A673 (cell line): ENCODE results near the gene KIF26B. TPM values are rescaled to one million over a fixed set of nuclear protein-coding genes. Genes with fewer than 3 reads are reported as not detected.

Source experiments
- BruUV-seq: library from RNA; stranded (reverse); fragments of 400-500 nt; replicated peaks from 2 replicates; lab custom pipeline; 2021; lab: Mats Ljungman, UMichigan
- CTCF ChIA-PET: fragments of 300-600 bp; sonication (Branson Sonifier 250); formaldehyde crosslinking; loops from one replicate; lab custom pipeline; 2022; ENCODE audit warnings: antibody characterized with exemption; lab: Charles Lee
- POLR2A ChIA-PET: fragments of 300-600 bp; sonication (Branson Sonifier 250); formaldehyde crosslinking; loops from one replicate; lab custom pipeline; 2022; ENCODE audit warnings: antibody characterized with exemption; ENCODE audit not compliant: low non-redundant PET; lab: Charles Lee
- DNase-seq: peaks from one replicate; pipeline ENCODE4 v3.0.0-alpha.2; 2015; ENCODE audit warnings: low spot score
- H3K27ac ChIP-seq: fragments of 200-600 bp; sonication (generic); 2 replicates; pipeline ENCODE4 v1.5.1; 2016; ENCODE audit warnings: mixed run types, low read depth, mild to moderate bottlenecking, mixed read lengths, antibody characterized with exemption, low read length; ENCODE audit not compliant: poor library complexity, severe bottlenecking
- H3K27me3 ChIP-seq: fragments of 200-600 bp; sonication (generic); replicated peaks from 2 replicates; pipeline ENCODE4 v1.6.1; 2017; ENCODE audit warnings: mixed run types, low read depth, mild to moderate bottlenecking, mixed read lengths, antibody characterized with exemption, low read length; ENCODE audit not compliant: insufficient read depth, poor library complexity
- H3K36me3 ChIP-seq: fragments of 200-600 bp; sonication (generic); 2 replicates; pipeline ENCODE4 v1.6.1; 2016; ENCODE audit warnings: mixed run types, mild to moderate bottlenecking, mixed read lengths, antibody characterized with exemption, low read length; ENCODE audit not compliant: insufficient read depth, poor library complexity, severe bottlenecking
- H3K4me1 ChIP-seq: fragments of 200-600 bp; sonication (generic); 2 replicates; pipeline ENCODE4 v1.6.1; 2017; ENCODE audit warnings: mixed run types, mild to moderate bottlenecking, mixed read lengths, antibody characterized with exemption, low read length; ENCODE audit not compliant: insufficient read depth, poor library complexity, severe bottlenecking
- H3K4me3 ChIP-seq: fragments of 200-600 bp; sonication (generic); 2 replicates; pipeline ENCODE4 v1.5.1; 2016; ENCODE audit warnings: low read depth, mixed run types, mild to moderate bottlenecking, mixed read lengths, low read length; ENCODE audit not compliant: poor library complexity, severe bottlenecking
- H3K9me3 ChIP-seq: fragments of 200-600 bp; sonication (generic); 2 replicates; pipeline ENCODE4 v1.6.1; 2016; ENCODE audit warnings: mixed run types, low read depth, mild to moderate bottlenecking, mixed read lengths, antibody characterized with exemption, low read length; ENCODE audit not compliant: poor library complexity, severe bottlenecking
- EZH2 ChIP-seq: fragments of 200-600 bp; sonication (generic); IDR thresholded peaks from 2 replicates; pipeline ENCODE4 v1.6.1; 2017; ENCODE audit warnings: borderline replicate concordance, low read depth, mild to moderate bottlenecking, mixed read lengths, antibody characterized with exemption, low read length; ENCODE audit not compliant: poor library complexity, severe bottlenecking
- intact Hi-C: fragments of 100-400 bp; cut with micrococcal nuclease; formaldehyde crosslinking; loops from one replicate; pipeline ENCODE4 v1.10.0; 2022; ENCODE audit not compliant: unreplicated experiment
- total RNA-seq: library from RNA; stranded (reverse); gene quantifications from 2 replicates; pipeline ENCODE4 v1.2.3, GENCODE V29; 2021
- TF ChIP-seq, protein P1 (sequence below): fragments of 300-800, 200-600 bp; sonication (generic); conservative IDR thresholded peaks from 2 replicates; pipeline ENCODE4 v1.5.1; 2017; ENCODE audit warnings: low read depth, mild to moderate bottlenecking, antibody characterized with exemption, low read length, moderate library complexity, mixed read lengths

Gene KIF26B
- total RNA-seq, 1 experiment from 2014 or later = not detected

DNA sequence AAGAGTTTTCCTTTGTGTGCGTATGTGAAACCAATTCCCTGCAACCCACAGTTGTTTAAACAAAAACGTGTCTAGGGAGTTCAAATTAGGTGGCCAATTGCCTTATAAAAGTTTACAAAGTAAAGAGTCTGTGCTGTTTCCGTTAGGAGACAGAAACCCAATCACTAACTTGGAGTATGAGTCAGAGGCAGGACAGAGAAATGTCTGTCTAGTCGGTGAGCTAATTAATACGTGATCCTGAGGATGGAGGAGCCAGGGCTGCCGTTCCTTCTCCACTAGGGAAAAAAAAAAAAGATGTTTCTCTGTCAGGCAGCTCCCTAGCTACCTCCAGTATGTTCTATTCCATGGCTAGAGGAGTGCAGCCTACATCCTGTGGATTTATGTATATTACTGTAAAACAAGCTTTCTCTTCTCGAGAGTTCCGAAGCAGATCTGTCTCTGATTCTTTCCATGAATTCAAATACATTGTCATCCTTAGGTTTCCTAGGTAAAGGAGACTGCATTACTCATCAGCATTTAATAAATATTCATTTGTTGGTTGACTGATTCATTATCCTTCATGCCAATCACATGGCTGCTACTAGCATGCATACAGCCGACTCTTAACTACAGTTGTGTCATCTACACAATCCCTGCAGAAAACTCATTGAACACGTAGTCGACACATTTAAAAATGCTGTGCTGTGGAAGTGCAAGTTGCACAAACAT is 430.6 kb downstream of the KIF26B start:
- no peak overlapping the region for H3K4me3 ChIP-seq
- H3K9me3 ChIP-seq = no peaks in the 10 kb centered on the region
- POLR2A ChIA-PET = no interaction called here
- H3K36me3 ChIP-seq = no peaks in the 10 kb centered on the region
- intact Hi-C loops = no loop called here
- H3K27ac ChIP-seq = no peak overlapping the region
- no peaks in the 10 kb centered on the region for H3K4me1 ChIP-seq
- BruUV-seq = no TSS peak
- no peak for TF ChIP-seq EZH2
- TF ChIP-seq, protein P1, sequence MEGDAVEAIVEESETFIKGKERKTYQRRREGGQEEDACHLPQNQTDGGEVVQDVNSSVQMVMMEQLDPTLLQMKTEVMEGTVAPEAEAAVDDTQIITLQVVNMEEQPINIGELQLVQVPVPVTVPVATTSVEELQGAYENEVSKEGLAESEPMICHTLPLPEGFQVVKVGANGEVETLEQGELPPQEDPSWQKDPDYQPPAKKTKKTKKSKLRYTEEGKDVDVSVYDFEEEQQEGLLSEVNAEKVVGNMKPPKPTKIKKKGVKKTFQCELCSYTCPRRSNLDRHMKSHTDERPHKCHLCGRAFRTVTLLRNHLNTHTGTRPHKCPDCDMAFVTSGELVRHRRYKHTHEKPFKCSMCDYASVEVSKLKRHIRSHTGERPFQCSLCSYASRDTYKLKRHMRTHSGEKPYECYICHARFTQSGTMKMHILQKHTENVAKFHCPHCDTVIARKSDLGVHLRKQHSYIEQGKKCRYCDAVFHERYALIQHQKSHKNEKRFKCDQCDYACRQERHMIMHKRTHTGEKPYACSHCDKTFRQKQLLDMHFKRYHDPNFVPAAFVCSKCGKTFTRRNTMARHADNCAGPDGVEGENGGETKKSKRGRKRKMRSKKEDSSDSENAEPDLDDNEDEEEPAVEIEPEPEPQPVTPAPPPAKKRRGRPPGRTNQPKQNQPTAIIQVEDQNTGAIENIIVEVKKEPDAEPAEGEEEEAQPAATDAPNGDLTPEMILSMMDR = no peak
- CTCF ChIA-PET = no interaction called here
- no peak for DNase-seq
- peaks cover 26% of the 10 kb centered on the region for H3K27me3 ChIP-seq

DNA sequence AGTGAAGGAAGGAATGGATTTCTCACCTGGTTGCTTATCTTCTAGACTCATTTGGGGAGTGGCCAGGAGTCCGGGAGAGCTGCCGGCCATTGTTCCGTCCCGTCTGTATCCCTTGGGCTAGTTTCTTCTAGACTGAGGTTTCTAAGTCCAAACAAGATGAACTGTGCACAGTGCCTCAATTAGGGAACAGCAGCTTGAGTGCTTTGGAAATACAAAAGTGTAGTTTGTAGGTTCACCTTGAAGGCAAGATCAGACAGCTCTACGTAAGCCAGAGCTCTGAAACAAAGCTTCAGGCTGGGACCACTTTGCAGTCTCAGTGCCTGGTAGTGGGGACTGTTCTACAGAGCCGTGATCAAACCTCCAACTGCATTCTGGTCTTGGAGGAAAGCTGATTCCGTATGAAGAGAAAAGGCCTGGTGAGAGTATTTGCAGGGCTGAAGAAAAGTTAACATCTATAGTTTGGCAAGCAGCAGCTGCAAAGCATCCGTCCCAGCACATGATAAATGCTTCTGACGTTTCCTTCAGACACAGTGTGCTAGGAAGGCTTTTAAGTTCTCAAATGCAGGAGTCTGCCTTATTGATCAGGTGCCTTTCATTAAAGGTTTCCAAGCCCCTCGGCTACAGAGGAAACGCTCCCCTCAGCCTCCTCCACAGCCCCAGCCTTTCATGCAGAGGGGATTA is 432.8 kb downstream of the KIF26B start:
- Histone ChIP-seq H3K27ac (no peak overlapping the region), H3K9me3 (no peaks in the 10 kb centered on the region)
- intact Hi-C loops = no loop called here

GRCh38 chr1:245588116-245588639 is 433.4 kb downstream of the KIF26B start:
- Histone ChIP-seq H3K4me3 (no peak overlapping the region), H3K36me3 (no peaks in the 10 kb centered on the region), H3K27ac (no peak overlapping the region), H3K27me3 (peaks cover 8% of the 10 kb centered on the region), H3K4me1 (no peaks in the 10 kb centered on the region), H3K9me3 (no peaks in the 10 kb centered on the region)
- TF ChIP-seq, protein P1 = no peak
- TF ChIP-seq EZH2 = no peak
- intact Hi-C loops = no loop called here
- DNase-seq = no peak
- ChIA-PET POLR2A (no interaction called here), CTCF (no interaction called here)
- no TSS peak for BruUV-seq

More for the DNA sequence above, 432.8 kb downstream of the KIF26B start:
- TF ChIP-seq, protein P1 = no peak
- no peak for TF ChIP-seq EZH2
- CTCF ChIA-PET = no interaction called here
- H3K36me3 ChIP-seq = no peaks in the 10 kb centered on the region
- H3K4me3 ChIP-seq = no peak overlapping the region
- no peak for DNase-seq
- POLR2A ChIA-PET = no interaction called here
- peaks cover 12% of the 10 kb centered on the region for H3K27me3 ChIP-seq
- no peaks in the 10 kb centered on the region for H3K4me1 ChIP-seq
- no TSS peak for BruUV-seq
